ENCODE results near the gene CYLD. TPM values are rescaled to one million over a fixed set of nuclear protein-coding genes. Genes with fewer than 3 reads are reported as not detected.

The CYLD gene
- total and polyA plus RNA-seq, 2 donors (not counting 1 experiment from before 2014, with no cell fraction given), result 30.0 to 160 TPM

- Mint-ChIP-seq H3K27ac (no peak overlapping the region), H3K4me1 (peaks cover 39% of the 10 kb centered on the region), H3K4me3 (no peak overlapping the region), H3K9me3 (ENCODE audit: insufficient read depth) (no peaks in the 10 kb centered on the region), H3K27me3 (no peaks in the 10 kb centered on the region)
- 83% methylated on average over 1 of the region's 4 CpGs for WGBS (ENCODE audit: insufficient coverage)
- Histone ChIP-seq H3K9ac (ENCODE audit: low read length) (no peak overlapping the region), H3K27me3 (replicated peaks in 1 of 4; ENCODE audit: control extremely low read depth in 1 of 4, control insufficient read depth in 3 of 4, insufficient read depth in 4 of 4, low read length in 3 of 4) (no peaks in the 10 kb centered on the region), H3K4me2 (replicated peaks; ENCODE audit: low read depth, low read length, poor library complexity, severe bottlenecking) (no peak overlapping the region), H3K4me1 (ENCODE audit: control insufficient read depth in 2 of 2, insufficient read depth in 2 of 2, low read length in 2 of 2) (peaks cover 2 to 5% of the 10 kb centered on the region in 2 donors), H3K79me2 (ENCODE audit: control insufficient read depth, insufficient read depth, low read length) (peaks cover 92% of the 10 kb centered on the region), H3K27ac (ENCODE audit: low read length in 2 of 2) (no peak overlapping the region), H3K4me3 (ENCODE audit: control extremely low read depth in 1 of 5, extremely low read depth in 1 of 5, insufficient read depth in 1 of 5, low read depth in 2 of 5, low read length in 4 of 5) (no peak overlapping the region), H3K9me3 (ENCODE audit: control extremely low read depth in 1 of 3, control insufficient read depth in 2 of 3, insufficient read depth in 1 of 3, low read length in 2 of 3) (no peaks in the 10 kb centered on the region), H2AFZ (ENCODE audit: insufficient read depth, low read depth, low read length, poor library complexity, severe bottlenecking) (no peak overlapping the region), H4K20me1 (ENCODE audit: control insufficient read depth, insufficient read depth, low read length, poor library complexity, severe bottlenecking) (peaks cover 68% of the 10 kb centered on the region), H3K36me3 (replicated peaks in 1 of 2; ENCODE audit: control extremely low read depth in 1 of 2, control insufficient read depth in 1 of 2, extremely low read depth in 1 of 2, insufficient read depth in 2 of 2, low read length in 1 of 2) (peaks cover 5 to 64% of the 10 kb centered on the region in 2 experiments)
- ATAC-seq (ENCODE audit: low read depth) (no peak), DNase-seq (no peak)
- no peak for TF ChIP-seq CTCF (IDR thresholded peaks at IDR 0.05)
- TF ChIP-seq EZH2 (IDR thresholded peaks at IDR 0.05; ENCODE audit: borderline replicate concordance, insufficient read depth, low read depth, low read length, poor library complexity, severe bottlenecking), result no peak
- POLR2A ChIA-PET, result no interaction called here
- intact Hi-C loops (cut with micrococcal nuclease), result no loop called here
- CTCF ChIA-PET, result interaction anchor here (1.3 to 1.8 kb wide), 2 partner anchors 16 to 87 kb away, joined by 3 to 5 read pairs; no protein-coding TSS in a partner anchor
These were observed 10.8 kb downstream of the CYLD start for GRCh38 chr16:50752471-50753235.

- intact Hi-C loops (cut with micrococcal nuclease), result no loop called here
- Histone ChIP-seq H3K4me1 (ENCODE audit: control insufficient read depth in 2 of 2, insufficient read depth in 2 of 2, low read length in 2 of 2) (peaks cover 0 to 3% of the 10 kb centered on the region in 2 donors), H4K20me1 (ENCODE audit: control insufficient read depth, insufficient read depth, low read length, poor library complexity, severe bottlenecking) (peaks cover 89% of the 10 kb centered on the region), H2AFZ (ENCODE audit: insufficient read depth, low read depth, low read length, poor library complexity, severe bottlenecking) (no peak overlapping the region), H3K79me2 (ENCODE audit: control insufficient read depth, insufficient read depth, low read length) (peaks cover 91% of the 10 kb centered on the region), H3K4me3 (ENCODE audit: control extremely low read depth in 1 of 5, extremely low read depth in 1 of 5, insufficient read depth in 1 of 5, low read depth in 2 of 5, low read length in 4 of 5) (no peak overlapping the region), H3K9me3 (ENCODE audit: control extremely low read depth in 1 of 3, control insufficient read depth in 2 of 3, insufficient read depth in 1 of 3, low read length in 2 of 3) (no peaks in the 10 kb centered on the region), H3K9ac (ENCODE audit: low read length) (no peak overlapping the region), H3K36me3 (replicated peaks in 1 of 2; ENCODE audit: control extremely low read depth in 1 of 2, control insufficient read depth in 1 of 2, extremely low read depth in 1 of 2, insufficient read depth in 2 of 2, low read length in 1 of 2) (peaks cover 5 to 53% of the 10 kb centered on the region in 2 experiments), H3K27me3 (replicated peaks in 1 of 4; ENCODE audit: control extremely low read depth in 1 of 4, control insufficient read depth in 3 of 4, insufficient read depth in 4 of 4, low read length in 3 of 4) (no peaks in the 10 kb centered on the region), H3K4me2 (replicated peaks; ENCODE audit: low read depth, low read length, poor library complexity, severe bottlenecking) (no peak overlapping the region), H3K27ac (ENCODE audit: low read length in 2 of 2) (no peak overlapping the region)
- WGBS (ENCODE audit: insufficient coverage), result no CpG with 5 or more reads among the region's 3 CpGs
- Mint-ChIP-seq H3K27ac (no peak overlapping the region), H3K4me3 (no peak overlapping the region), H3K9me3 (ENCODE audit: insufficient read depth) (no peaks in the 10 kb centered on the region), H3K27me3 (no peaks in the 10 kb centered on the region), H3K4me1 (peaks cover 48% of the 10 kb centered on the region)
- no peak for ATAC-seq (ENCODE audit: low read depth)
- CTCF ChIA-PET, result interaction anchor here (1.1 kb wide), 1 partner anchor 20 kb away, joined by 3 read pairs; no protein-coding TSS in a partner anchor
- no peak for DNase-seq
- POLR2A ChIA-PET, result no interaction called here
- TF ChIP-seq EZH2 (IDR thresholded peaks at IDR 0.05; ENCODE audit: borderline replicate concordance, insufficient read depth, low read depth, low read length, poor library complexity, severe bottlenecking) (no peak), CTCF (IDR thresholded peaks at IDR 0.05) (no peak)
These were observed 14.6 kb downstream of the CYLD start for GRCh38 chr16:50756473-50756872.
